Lung (tissue), 12 donors: Measurements from ENCODE around the gene PRM2. TPM values are rescaled to one million over a fixed set of nuclear protein-coding genes. Genes with fewer than 3 reads are reported as not detected.

Experiments used
- ATAC-seq: fragments of 200-7000 bp; cut with Tn5 transposase; one replicate; pipeline ENCODE4 v1.9.1; 2020; ENCODE audit warnings: moderate number of reproducible peaks; ENCODE audit not compliant: insufficient read depth, low FRiP score
- DNase-seq, 3 donors: peaks; one replicate each; pipeline ENCODE4 v3.0.0-alpha.2; 2013 to 2017
- H3K27ac ChIP-seq, 2 donors: one replicate each; pipeline ENCODE4 v1.5.1; 2013; ENCODE audit warnings: mild to moderate bottlenecking in 2 of 2, moderate library complexity in 2 of 2, control low read depth in 1 of 2, inconsistent platforms in 1 of 2, low read depth in 1 of 2, low read length in 1 of 2
- H3K27me3 ChIP-seq, 3 donors: one replicate each; pipeline ENCODE4 v1.5.1; 2013; ENCODE audit warnings: low read length in 2 of 3; ENCODE audit not compliant: control insufficient read depth in 3 of 3, insufficient read depth in 3 of 3
- H3K36me3 ChIP-seq, 4 donors: one replicate each; pipeline ENCODE4 v1.5.1; 2013; ENCODE audit warnings: low read length in 4 of 4, mild to moderate bottlenecking in 1 of 4, moderate library complexity in 1 of 4; ENCODE audit not compliant: control insufficient read depth in 4 of 4, insufficient read depth in 4 of 4
- H3K4me1 ChIP-seq, 5 donors: one replicate each; pipeline ENCODE4 v1.5.1; 2013; ENCODE audit warnings: low read length in 5 of 5, mild to moderate bottlenecking in 2 of 5, moderate library complexity in 1 of 5; ENCODE audit not compliant: control insufficient read depth in 5 of 5, insufficient read depth in 5 of 5
- H3K4me3 ChIP-seq: one replicate; pipeline ENCODE4 v1.5.1; 2013; ENCODE audit warnings: mild to moderate bottlenecking, control low read depth, moderate library complexity
- H3K9ac ChIP-seq, 2 donors: one replicate each; pipeline ENCODE4 v1.5.1; 2013; ENCODE audit warnings: low read length in 2 of 2, control low read depth in 1 of 2; ENCODE audit not compliant: insufficient read depth in 1 of 2
- H3K9me3 ChIP-seq, 4 donors: one replicate each; pipeline ENCODE4 v1.5.1; 2013; ENCODE audit warnings: low read length in 3 of 4, mild to moderate bottlenecking in 1 of 4, moderate library complexity in 1 of 4; ENCODE audit not compliant: control insufficient read depth in 4 of 4, insufficient read depth in 3 of 4
- CTCF ChIP-seq: IDR thresholded peaks from 2 replicates; pipeline ENCODE4 v1.5.1; 2012; ENCODE audit warnings: mild to moderate bottlenecking; ENCODE audit errors: control extremely low read depth, extremely low read depth
- WGBS, 2 donors: extraction: QIAGEN DNeasy Blood & Tissue Kit; methylation state at CpG; one replicate each; pipeline ENCODE4 v1.1.7; 2013; 5-methylcytosine and 5-hydroxymethylcytosine counted together
- polyA plus RNA-seq, 2 donors: library from polyadenylated mRNA; stranded (reverse); fragments of 200-250 nt; gene quantifications; one replicate each; pipeline ENCODE4 v1.2.1, GENCODE V29; 2013
- total RNA-seq, 2 donors: library from RNA; depleted of rRNA in 1 of 2; stranded (reverse); fragments of >200 nt in 1 of 2; gene quantifications; one replicate each; pipeline ENCODE4 v1.2.1, GENCODE V29; 2014 to 2021
- donor health status: control.
- donor health status: control.
- donor health status: Bipolar disorder and iron deficiency.
- donor health status: healthy.
- donor health status: DM: yes; HTN: yes; CAD: no.

Gene PRM2
- total and polyA plus RNA-seq, 4 donors, result not detected

- WGBS, 2 donors, result 87 to 91% methylated on average over 8 of the region's 8 CpGs
- TF ChIP-seq CTCF, result no peak
- Histone ChIP-seq H3K27me3 (no peaks in the 10 kb centered on the region), H3K4me3 (no peak overlapping the region), H3K27ac (no peak overlapping the region), H3K36me3 (peaks cover 0 to 36% (median 10%) of the 10 kb centered on the region in 4 donors), H3K4me1 (peaks cover 0 to 37% (median 8%) of the 10 kb centered on the region in 5 donors), H3K9me3 (no peaks in the 10 kb centered on the region), H3K9ac (peak overlapping the region in 1 of 2 donors; percentile 86)
- ATAC-seq (no peak), DNase-seq (peak in 1 of 3 donors; percentile 20)
These were observed 23.8 kb downstream of the PRM2 start for GRCh38 chr16:11252482-11252931.

- TF ChIP-seq CTCF, result no peak
- peaks cover 0 to 30% (median 4%) of the 10 kb centered on the region in 5 donors for H3K4me1 ChIP-seq
- WGBS, 2 donors, result 67 to 76% methylated on average over 18 of the region's 18 CpGs
- no peaks in the 10 kb centered on the region for H3K9me3 ChIP-seq
- ATAC-seq (no peak), DNase-seq (peak in 2 of 3 donors; percentile 34 to 50)
- no peak overlapping the region for H3K9ac ChIP-seq
- no peak overlapping the region for H3K4me3 ChIP-seq
- H3K27me3 ChIP-seq, result no peaks in the 10 kb centered on the region
- H3K27ac ChIP-seq, result no peak overlapping the region
- peaks cover 0 to 36% (median 10%) of the 10 kb centered on the region in 4 donors for H3K36me3 ChIP-seq
These were observed 24.5 kb downstream of the PRM2 start for GRCh38 chr16:11251525-11252481.

GRCh38 chr16:11250786-11251524, 25.3 kb downstream of the PRM2 start:
- Histone ChIP-seq H3K4me3 (no peak overlapping the region), H3K9ac (no peak overlapping the region), H3K4me1 (peaks cover 0 to 28% (median 4%) of the 10 kb centered on the region in 5 donors), H3K9me3 (no peaks in the 10 kb centered on the region), H3K27me3 (no peaks in the 10 kb centered on the region), H3K36me3 (peaks cover 0 to 36% (median 10%) of the 10 kb centered on the region in 4 donors), H3K27ac (no peak overlapping the region)
- DNase-seq (no peak), ATAC-seq (no peak)
- WGBS, 2 donors, result 96 to 97% methylated on average over 10 of the region's 10 CpGs
- no peak for TF ChIP-seq CTCF
